SK-N-SH treated with all-trans-retinoic acid at 6 μM for 48 hours (cell line): ENCODE results near the gene PGK1.

Experiments used
- ARNTL ChIP-seq: fragments of 450-650 bp; formaldehyde crosslinking; IDR thresholded peaks from 2 replicates; pipeline ENCODE4 v1.5.0; 2020; ENCODE audit warnings: low read depth, mild to moderate bottlenecking, moderate library complexity, borderline replicate concordance
- CSDC2 ChIP-seq: fragments of 250-450 bp; sonication (Bioruptor Pico); IDR thresholded peaks from 2 replicates; pipeline ENCODE4 v1.5.0; 2020; ENCODE audit warnings: mild to moderate bottlenecking, moderate library complexity
- PATZ1 ChIP-seq: fragments of 250-450 bp; sonication (Bioruptor Pico); IDR thresholded peaks from 2 replicates; pipeline ENCODE4 v1.8.0; 2020; ENCODE audit warnings: mild to moderate bottlenecking, moderate library complexity, borderline replicate concordance
- TF ChIP-seq, protein P1 (sequence below): fragments of 250-450 bp; sonication (Bioruptor Pico); IDR thresholded peaks from 2 replicates; pipeline ENCODE4 v1.8.0; 2021; ENCODE audit warnings: low read depth, mild to moderate bottlenecking, moderate library complexity, borderline replicate concordance

GRCh38 chrX:78123190-78123589, 19.1 kb downstream of the PGK1 start:
- no peak for TF ChIP-seq ARNTL (CRISPR knock-in tag)
- TF ChIP-seq, protein P1, sequence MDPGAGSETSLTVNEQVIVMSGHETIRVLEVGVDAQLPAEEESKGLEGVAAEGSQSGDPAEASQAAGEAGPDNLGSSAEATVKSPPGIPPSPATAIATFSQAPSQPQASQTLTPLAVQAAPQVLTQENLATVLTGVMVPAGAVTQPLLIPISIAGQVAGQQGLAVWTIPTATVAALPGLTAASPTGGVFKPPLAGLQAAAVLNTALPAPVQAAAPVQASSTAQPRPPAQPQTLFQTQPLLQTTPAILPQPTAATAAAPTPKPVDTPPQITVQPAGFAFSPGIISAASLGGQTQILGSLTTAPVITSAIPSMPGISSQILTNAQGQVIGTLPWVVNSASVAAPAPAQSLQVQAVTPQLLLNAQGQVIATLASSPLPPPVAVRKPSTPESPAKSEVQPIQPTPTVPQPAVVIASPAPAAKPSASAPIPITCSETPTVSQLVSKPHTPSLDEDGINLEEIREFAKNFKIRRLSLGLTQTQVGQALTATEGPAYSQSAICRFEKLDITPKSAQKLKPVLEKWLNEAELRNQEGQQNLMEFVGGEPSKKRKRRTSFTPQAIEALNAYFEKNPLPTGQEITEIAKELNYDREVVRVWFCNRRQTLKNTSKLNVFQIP (CRISPR knock-in tag): no peak
- TF ChIP-seq PATZ1: no peak
- TF ChIP-seq CSDC2 (CRISPR knock-in tag): no peak
